ENCODE results near the gene DPF3.

DPF3 gene

DNA sequence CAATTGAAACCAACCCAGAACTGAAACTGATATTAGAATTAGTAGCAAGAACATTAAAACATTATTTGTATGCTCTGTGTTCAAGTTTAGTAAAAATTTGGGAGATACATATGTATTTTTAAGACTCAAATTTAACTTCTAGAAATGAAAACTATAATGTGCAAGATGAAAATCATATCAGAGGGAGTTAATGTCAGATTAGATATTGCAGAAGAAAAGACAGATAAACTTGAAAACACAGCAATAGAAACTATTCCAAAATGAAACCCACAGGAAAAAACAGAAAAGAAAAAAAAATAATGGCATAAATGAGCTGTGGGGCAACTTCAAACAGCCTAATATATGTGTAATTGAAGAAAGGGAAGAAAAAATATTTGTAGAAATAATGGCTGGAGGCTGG lies 134.9 kb downstream of the DPF3 start:
- POLR2A ChIA-PET: no interaction called here
- TF ChIP-seq ARNT (IDR thresholded peaks at IDR 0.05) (no peak), SP1 (IDR thresholded peaks at IDR 0.05) (no peak), FOXM1 (IDR thresholded peaks at IDR 0.05; ENCODE audit: borderline replicate concordance) (no peak), HDGF (IDR thresholded peaks at IDR 0.05; ENCODE audit: borderline replicate concordance) (no peak)
- no peak for DNase-seq (ENCODE audit: extremely low spot score)
- CTCF ChIA-PET: no interaction called here

DNA sequence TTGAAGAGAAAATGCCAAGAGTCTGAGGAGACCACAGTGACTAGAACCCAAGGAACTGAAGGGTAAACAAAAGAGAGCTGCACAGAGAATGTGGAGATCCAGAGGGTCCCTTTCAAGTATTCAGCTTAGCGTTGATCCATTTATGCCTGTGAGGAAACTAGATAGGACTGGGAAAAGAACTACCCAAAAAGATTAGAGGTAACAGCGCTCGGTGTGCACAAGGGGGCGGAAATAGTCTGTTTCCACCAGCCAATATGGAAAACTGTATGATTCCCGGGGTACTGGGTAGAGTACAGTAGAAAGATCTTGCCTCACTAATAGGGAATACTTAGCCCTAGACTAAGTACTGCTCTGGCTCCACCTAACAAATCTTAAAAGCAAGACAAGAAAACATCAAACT lies 135.5 kb downstream of the DPF3 start:
- no peak for TF ChIP-seq FOXK2 (IDR thresholded peaks at IDR 0.05)
- TF ChIP-seq FOXM1 (IDR thresholded peaks at IDR 0.05; ENCODE audit: borderline replicate concordance): no peak
- TF ChIP-seq ELF4 (IDR thresholded peaks at IDR 0.05): no peak
- TF ChIP-seq HDGF (IDR thresholded peaks at IDR 0.05; ENCODE audit: borderline replicate concordance): no peak
- no peak for TF ChIP-seq BHLHE40 (IDR thresholded peaks at IDR 0.05; ENCODE audit: borderline replicate concordance)
- TF ChIP-seq CTBP1 (IDR thresholded peaks at IDR 0.05; ENCODE audit: borderline replicate concordance): no peak
- TF ChIP-seq LEF1 (IDR thresholded peaks at IDR 0.05; ENCODE audit: borderline replicate concordance): no peak
- no peak for TF ChIP-seq NFRKB (IDR thresholded peaks at IDR 0.05)
- no peak for TF ChIP-seq FOXA1 (IDR thresholded peaks at IDR 0.05)
- TF ChIP-seq TARDBP (IDR thresholded peaks at IDR 0.05): no peak
- TF ChIP-seq SUZ12 (IDR thresholded peaks at IDR 0.05): no peak
- TF ChIP-seq SP1 (IDR thresholded peaks at IDR 0.05): no peak
- TF ChIP-seq L3MBTL2 (conservative IDR thresholded peaks at IDR 0.05): no peak
- no peak for TF ChIP-seq ARNT (IDR thresholded peaks at IDR 0.05)
- no peak for TF ChIP-seq ZNF384 (IDR thresholded peaks at IDR 0.05)
- TF ChIP-seq, protein P1, sequence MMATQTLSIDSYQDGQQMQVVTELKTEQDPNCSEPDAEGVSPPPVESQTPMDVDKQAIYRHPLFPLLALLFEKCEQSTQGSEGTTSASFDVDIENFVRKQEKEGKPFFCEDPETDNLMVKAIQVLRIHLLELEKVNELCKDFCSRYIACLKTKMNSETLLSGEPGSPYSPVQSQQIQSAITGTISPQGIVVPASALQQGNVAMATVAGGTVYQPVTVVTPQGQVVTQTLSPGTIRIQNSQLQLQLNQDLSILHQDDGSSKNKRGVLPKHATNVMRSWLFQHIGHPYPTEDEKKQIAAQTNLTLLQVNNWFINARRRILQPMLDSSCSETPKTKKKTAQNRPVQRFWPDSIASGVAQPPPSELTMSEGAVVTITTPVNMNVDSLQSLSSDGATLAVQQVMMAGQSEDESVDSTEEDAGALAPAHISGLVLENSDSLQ (IDR thresholded peaks at IDR 0.05): no peak
- ChIA-PET POLR2A (no interaction called here), CTCF (no interaction called here)
- DNase-seq (ENCODE audit: extremely low spot score): no peak

DNA sequence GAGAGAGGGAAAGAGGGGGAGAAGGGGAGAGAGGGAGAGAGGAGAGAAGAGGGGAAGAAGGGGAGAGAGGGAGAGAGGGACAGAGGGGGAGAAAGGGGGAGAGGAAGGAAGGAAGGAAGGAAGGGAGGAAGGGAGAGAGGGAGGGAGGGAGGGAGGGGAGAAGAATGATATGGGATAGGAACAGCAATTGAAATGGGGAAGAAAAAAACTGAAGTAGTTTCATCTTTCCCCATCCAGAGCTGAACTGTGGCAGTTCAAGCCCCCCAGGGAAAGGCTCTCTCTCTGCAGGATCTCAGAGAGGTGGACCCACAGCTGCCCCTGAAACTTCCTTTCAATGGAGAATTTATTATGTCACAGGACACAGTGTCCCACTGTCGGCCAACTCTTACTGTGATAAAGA lies 136.9 kb downstream of the DPF3 start:
- DNase-seq (ENCODE audit: extremely low spot score): no peak
- ChIA-PET POLR2A (no interaction called here), CTCF (no interaction called here)
- TF ChIP-seq SP1 (IDR thresholded peaks at IDR 0.05) (no peak), L3MBTL2 (conservative IDR thresholded peaks at IDR 0.05) (no peak), FOXK2 (IDR thresholded peaks at IDR 0.05) (no peak), FOXA1 (IDR thresholded peaks at IDR 0.05) (no peak), BHLHE40 (IDR thresholded peaks at IDR 0.05; ENCODE audit: borderline replicate concordance) (no peak), HDGF (IDR thresholded peaks at IDR 0.05; ENCODE audit: borderline replicate concordance) (no peak), LEF1 (IDR thresholded peaks at IDR 0.05; ENCODE audit: borderline replicate concordance) (no peak), TARDBP (IDR thresholded peaks at IDR 0.05) (no peak), ARNT (IDR thresholded peaks at IDR 0.05) (no peak), NFRKB (IDR thresholded peaks at IDR 0.05) (no peak), FOXM1 (IDR thresholded peaks at IDR 0.05; ENCODE audit: borderline replicate concordance) (no peak), ELF4 (IDR thresholded peaks at IDR 0.05) (no peak), CTBP1 (IDR thresholded peaks at IDR 0.05; ENCODE audit: borderline replicate concordance) (no peak), SUZ12 (IDR thresholded peaks at IDR 0.05) (no peak), ZNF384 (IDR thresholded peaks at IDR 0.05) (no peak)
- TF ChIP-seq, protein P1 (IDR thresholded peaks at IDR 0.05): no peak

DNA sequence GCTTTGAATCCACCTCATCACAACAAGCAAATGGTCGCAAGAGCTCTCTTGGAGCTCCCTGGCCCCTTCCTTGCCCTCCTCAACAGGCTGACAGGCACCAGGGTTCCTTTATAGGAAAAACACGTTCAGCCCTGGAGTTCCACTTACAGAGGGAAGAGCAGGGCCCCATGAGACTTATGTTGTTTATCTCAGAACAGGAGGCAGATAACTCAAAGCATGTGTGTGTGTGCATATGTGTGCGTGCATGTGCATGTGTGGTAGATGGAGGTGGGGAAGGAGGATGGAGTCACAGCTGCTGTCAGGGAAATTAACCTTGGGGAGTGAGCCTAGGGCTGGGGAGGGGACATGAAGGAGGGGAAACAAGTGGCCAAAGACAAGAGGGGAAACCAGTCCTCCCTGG lies 138.1 kb downstream of the DPF3 start:
- DNase-seq (ENCODE audit: extremely low spot score): no peak
- ChIA-PET CTCF (no interaction called here), POLR2A (no interaction called here)
- TF ChIP-seq LEF1 (IDR thresholded peaks at IDR 0.05; ENCODE audit: borderline replicate concordance): no peak
- no peak for TF ChIP-seq L3MBTL2 (conservative IDR thresholded peaks at IDR 0.05)

DNA sequence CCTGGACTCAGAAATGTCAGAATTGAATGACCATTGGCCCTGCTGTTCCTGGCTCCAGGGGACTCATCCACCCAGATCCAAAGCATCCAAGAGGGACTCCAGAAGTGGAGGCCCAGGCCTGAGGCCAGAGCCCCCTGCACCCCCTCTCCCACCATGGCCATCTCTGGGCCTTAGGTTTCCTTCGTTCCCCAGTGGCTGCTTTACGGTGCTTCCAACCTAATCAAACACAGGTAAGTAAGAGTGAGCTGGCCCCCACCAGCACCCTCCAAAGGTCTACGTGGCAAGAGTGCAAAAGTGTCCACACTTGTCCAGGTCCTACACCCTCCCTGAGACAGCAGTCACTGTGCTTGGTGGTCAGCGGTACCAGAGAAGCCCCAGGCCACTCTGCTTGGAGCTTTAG lies 139.0 kb downstream of the DPF3 start:
- no peak for DNase-seq (ENCODE audit: extremely low spot score)
- TF ChIP-seq ZNF384 (IDR thresholded peaks at IDR 0.05) (no peak), SP1 (IDR thresholded peaks at IDR 0.05) (no peak), L3MBTL2 (conservative IDR thresholded peaks at IDR 0.05) (no peak), TARDBP (IDR thresholded peaks at IDR 0.05) (no peak), FOXK2 (IDR thresholded peaks at IDR 0.05) (no peak), CTBP1 (IDR thresholded peaks at IDR 0.05; ENCODE audit: borderline replicate concordance) (no peak), ARNT (IDR thresholded peaks at IDR 0.05) (no peak), LEF1 (IDR thresholded peaks at IDR 0.05; ENCODE audit: borderline replicate concordance) (no peak), FOXA1 (IDR thresholded peaks at IDR 0.05) (no peak), SUZ12 (IDR thresholded peaks at IDR 0.05) (no peak), BHLHE40 (IDR thresholded peaks at IDR 0.05; ENCODE audit: borderline replicate concordance) (no peak), FOXM1 (IDR thresholded peaks at IDR 0.05; ENCODE audit: borderline replicate concordance) (no peak), HDGF (IDR thresholded peaks at IDR 0.05; ENCODE audit: borderline replicate concordance) (no peak), ELF4 (IDR thresholded peaks at IDR 0.05) (no peak), NFRKB (IDR thresholded peaks at IDR 0.05) (no peak)
- TF ChIP-seq, protein P1 (IDR thresholded peaks at IDR 0.05): no peak
- ChIA-PET CTCF (no interaction called here), POLR2A (no interaction called here)

DNA sequence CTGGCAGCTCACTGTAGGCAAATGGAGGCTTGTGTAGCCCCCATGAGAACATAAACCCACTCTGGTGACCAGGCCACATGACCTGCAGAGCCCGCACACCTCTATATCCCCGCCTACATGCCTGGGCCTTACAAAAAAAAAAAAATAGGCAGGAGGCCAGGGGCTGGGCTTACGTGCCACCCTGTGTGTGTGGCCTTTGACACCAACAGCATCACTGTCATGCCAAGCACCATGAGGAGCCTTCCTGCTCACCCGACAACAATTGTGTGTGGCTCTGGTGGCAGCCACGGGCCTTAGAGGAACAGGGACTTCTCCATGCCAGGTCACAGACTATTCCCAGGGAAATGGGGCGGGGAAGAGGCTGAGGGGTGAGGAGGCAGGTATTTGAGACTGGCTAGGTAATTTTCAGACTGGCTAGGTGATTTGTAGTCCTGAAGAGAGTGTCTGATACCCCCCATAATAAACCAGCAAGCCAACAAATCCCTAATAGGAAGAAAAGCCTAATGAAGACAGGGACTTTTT lies 140.0 kb downstream of the DPF3 start:
- TF ChIP-seq LEF1 (IDR thresholded peaks at IDR 0.05; ENCODE audit: borderline replicate concordance) (no peak), HDGF (IDR thresholded peaks at IDR 0.05; ENCODE audit: borderline replicate concordance) (no peak), NFRKB (IDR thresholded peaks at IDR 0.05) (no peak), TARDBP (IDR thresholded peaks at IDR 0.05) (no peak), FOXM1 (IDR thresholded peaks at IDR 0.05; ENCODE audit: borderline replicate concordance) (no peak), L3MBTL2 (conservative IDR thresholded peaks at IDR 0.05) (no peak), BHLHE40 (IDR thresholded peaks at IDR 0.05; ENCODE audit: borderline replicate concordance) (no peak), ELF4 (IDR thresholded peaks at IDR 0.05) (no peak), SP1 (IDR thresholded peaks at IDR 0.05) (no peak), FOXK2 (IDR thresholded peaks at IDR 0.05) (no peak), ARNT (IDR thresholded peaks at IDR 0.05) (no peak)
- TF ChIP-seq, protein P1 (IDR thresholded peaks at IDR 0.05): no peak
- POLR2A ChIA-PET: no interaction called here
- DNase-seq (ENCODE audit: extremely low spot score): no peak
- CTCF ChIA-PET: no interaction called here

Measured in HEK293T (cell line).